Dermis lymphatic vessel endothelial cell (primary cell): Measurements from ENCODE around the gene SERINC2. TPM values are rescaled to one million over a fixed set of nuclear protein-coding genes. Genes with fewer than 3 reads are reported as not detected.

Experiments
- total RNA-seq: library from RNA; depleted of rRNA; stranded (reverse); fragments of >200 nt; gene quantifications from 2 replicates; pipeline ENCODE4 v1.2.1, GENCODE V29; 2014

SERINC2 gene
- total RNA-seq = 6.2 and 6.5 TPM in 2 replicates

GRCh38 chr1:31412732-31413404, at the start of gene SERINC2:
Gene SERINC2 (plus strand): TSS chr1:31413213. CDS start chr1:31413266, 53 bp downstream.

GRCh38 chr1:31373056-31373896, 39.7 kb upstream of the SERINC2 start, which contains the start of gene FABP3:
Gene FABP3 (minus strand): TSS chr1:31373076. CDS start chr1:31373014, 62 bp downstream.

Other genes starting within 250 kb of the SERINC2 start
- 0.11 and 0.17 TPM in 2 replicates for gene NKAIN1, start 173.3 kb upstream of the SERINC2 start, total RNA-seq
- 95.3 and 133 TPM in 2 replicates for gene SNRNP40, start 116.4 kb upstream of the SERINC2 start, total RNA-seq
- 22.9 and 28.2 TPM in 2 replicates for gene ZCCHC17, start 116.2 kb upstream of the SERINC2 start, total RNA-seq
- gene FABP3, start 40.1 kb upstream of the SERINC2 start, total RNA-seq = 0.43 TPM in 1 of 2 replicates, not detected in the other
- gene TINAGL1, start 163.3 kb downstream of the SERINC2 start, total RNA-seq = 153 and 315 TPM in 2 replicates
- gene HCRTR1, start 204.5 kb downstream of the SERINC2 start, total RNA-seq = 0.86 and 5.3 TPM in 2 replicates
- gene PEF1, start 231.7 kb downstream of the SERINC2 start, total RNA-seq = 110 and 125 TPM in 2 replicates